Kidney capillary endothelial cell (primary cell): Measurements from ENCODE around the gene SPATA16.
A peak's percentile ranks its signal among the peaks of the same experiment; 100 is the strongest.

ENCODE experiments used
- DNase-seq: peaks from one replicate; pipeline ENCODE4 v3.0.0-alpha.2; 2018; ENCODE audit warnings: low spot score

SPATA16 gene

DNA sequence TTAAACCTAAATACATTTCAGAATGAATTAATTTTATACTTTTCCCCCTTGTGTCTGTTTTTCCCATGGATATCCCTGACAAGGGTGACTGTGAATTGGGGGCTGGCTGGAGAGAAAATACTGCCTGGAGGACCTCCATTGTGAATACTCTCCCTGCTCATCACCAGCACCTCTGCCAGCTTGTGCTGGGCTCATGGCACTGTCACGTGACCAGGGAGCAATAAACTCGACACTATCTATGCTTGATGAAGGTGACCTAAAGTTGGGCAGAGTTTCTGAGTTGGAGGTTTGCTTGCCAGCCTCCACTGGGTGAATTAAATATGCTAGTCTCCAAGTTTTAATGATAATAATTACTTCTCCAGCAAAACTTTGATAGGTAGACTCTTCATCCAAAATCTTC lies 189.5 kb downstream of the SPATA16 start:
- DNase-seq = no peak

GRCh38 chr3:172946061-172946460 lies 195.0 kb downstream of the SPATA16 start:
- no peak for DNase-seq

DNA sequence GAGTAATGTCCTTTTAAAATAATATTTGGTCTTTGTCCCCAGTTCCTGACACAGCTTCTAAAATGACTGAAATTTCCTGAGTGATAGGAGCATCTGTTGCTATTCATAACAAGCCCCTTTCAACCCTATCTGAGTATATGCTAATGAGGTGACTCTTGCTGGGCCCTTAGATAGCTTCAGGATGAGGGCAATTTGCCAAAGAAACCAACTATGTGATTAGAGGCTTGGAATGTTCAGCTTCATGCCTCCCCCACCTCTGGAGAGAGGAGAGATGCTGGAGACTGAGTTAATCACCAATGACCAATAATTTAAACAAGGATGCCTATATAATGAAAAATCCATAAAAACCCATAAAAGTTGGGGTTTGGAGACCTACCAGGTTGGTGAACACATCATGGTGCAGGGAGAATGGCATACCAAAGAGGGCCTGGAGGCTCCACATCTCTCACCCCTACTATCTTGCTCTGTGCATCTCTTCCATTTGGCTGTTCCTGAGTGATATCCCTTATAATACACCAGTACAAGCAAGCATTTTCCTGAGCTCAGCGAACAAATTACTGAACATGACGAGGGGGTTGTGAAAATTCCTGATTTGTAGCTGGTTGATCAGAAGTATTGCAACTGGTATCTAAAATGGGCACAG lies 201.3 kb downstream of the SPATA16 start:
- DNase-seq = no peak

GRCh38 chr3:172938788-172939187 lies 202.2 kb downstream of the SPATA16 start:
- no peak for DNase-seq

DNA sequence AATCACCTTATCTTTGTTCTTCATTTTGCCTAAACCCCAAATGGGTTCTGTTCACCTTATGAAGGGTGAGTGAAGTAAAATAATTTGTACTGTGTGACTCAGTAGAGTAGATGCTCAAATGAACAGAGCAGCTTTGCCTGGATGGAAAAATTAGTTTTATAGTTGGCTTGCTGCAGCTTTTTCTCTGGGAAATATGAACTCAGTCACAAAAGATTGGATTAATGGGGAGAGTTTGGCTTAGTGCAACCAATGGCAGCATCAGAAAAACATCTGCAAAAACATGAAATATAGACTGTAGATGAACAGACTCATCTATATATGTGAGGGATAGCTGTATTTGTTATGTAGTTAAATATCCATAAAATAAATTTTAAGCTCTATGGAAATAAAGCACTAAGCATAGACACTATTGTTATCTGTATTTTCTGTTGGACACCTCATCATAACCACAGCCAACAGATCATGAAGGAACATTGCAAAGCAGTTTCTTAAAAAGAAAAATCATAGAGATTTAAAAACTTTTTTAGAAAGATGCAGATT lies 209.2 kb downstream of the SPATA16 start:
- no peak for DNase-seq

DNA sequence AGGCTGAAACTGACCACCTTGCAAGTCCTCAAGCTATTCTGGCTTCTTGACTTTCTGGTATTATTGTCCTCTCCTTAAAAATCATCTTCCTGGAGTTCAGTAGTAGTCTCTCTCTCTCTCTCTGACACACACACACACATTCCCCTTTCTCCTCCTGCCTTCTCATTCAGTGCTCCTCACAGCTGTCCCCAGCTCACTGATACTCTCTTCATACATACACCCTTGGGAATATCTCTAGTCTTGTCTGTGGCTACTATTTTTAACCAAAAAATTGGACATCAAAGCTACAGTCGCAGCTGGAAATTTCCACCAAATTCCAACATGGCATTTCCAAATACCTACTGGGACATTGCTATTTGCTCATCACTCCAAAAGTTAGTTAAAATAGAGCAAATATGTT lies 211.6 kb downstream of the SPATA16 start:
- no peak for DNase-seq

GRCh38 chr3:172924546-172924945 lies 216.5 kb downstream of the SPATA16 start:
- DNase-seq = no peak

DNA sequence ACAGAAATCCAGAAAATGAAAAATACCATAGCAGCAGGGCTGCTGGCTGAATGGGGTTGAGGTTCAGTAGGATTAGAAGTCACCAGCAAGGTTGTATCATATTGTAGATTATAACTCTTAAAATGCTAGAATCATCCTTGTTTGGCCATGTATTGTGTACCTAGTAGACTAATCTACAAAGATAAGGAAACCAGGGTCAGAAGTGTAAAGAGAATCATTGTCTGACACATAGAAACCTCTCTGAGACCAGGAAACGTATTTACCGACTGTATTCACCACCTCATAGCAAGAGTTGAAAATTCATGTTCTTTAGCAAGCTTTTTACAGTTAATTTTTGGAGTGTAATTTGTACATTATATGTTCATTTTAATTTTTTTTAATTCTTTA lies 221.7 kb downstream of the SPATA16 start:
- no peak for DNase-seq

DNA sequence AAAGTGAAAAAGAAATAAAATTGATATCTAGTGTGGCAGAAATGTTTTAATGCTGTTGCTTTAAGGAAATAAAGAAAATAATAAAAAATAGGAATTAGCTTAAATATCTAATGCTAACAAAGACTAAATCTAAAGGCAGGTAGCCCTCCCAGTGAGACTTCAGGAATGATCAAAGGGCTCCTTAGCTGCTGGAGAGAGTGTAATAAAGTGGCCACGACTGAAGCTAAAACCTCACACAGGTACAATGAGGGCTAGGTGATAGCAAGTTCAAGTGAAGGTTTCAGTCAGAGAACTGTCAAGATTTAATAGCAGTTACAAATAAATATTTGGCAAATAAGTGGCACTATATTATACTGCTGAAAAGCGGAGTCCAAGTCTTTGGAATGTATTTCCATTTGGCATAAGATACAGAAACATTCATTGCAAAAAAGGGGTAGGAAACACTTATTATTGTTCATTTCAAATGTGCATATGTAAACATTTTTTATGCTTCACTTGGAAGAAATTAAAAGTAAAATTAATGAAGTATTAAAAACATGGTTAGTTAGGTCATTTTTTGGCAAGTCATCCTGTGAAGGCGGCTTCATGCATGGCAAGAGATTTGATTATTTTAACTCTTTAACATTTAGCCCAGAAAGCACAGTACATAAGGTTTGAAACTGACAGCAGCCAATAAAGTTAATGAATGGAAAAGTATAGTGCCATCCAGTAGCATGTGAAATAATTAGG lies 222.3 kb downstream of the SPATA16 start:
- DNase-seq = no peak

DNA sequence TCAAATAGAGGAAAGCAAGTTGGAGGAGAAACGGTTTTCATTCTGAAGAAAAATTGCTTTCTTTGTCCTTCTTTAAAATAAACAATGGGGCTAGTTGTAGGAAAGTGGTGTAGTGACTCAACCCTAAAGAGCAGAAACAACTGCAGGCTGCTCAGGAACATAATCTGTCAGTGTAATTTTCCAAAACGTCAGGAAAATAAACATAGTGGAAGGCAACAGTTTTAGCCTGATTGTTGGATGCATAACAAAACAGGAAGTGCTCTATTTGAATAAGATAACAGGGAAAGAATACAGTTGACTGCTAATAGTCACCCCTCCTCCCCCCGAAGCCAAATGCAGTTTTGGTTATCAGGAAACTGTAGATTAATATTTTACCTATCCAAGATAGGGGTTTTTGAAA lies 222.9 kb downstream of the SPATA16 start:
- peak; percentile 42 for DNase-seq

DNA sequence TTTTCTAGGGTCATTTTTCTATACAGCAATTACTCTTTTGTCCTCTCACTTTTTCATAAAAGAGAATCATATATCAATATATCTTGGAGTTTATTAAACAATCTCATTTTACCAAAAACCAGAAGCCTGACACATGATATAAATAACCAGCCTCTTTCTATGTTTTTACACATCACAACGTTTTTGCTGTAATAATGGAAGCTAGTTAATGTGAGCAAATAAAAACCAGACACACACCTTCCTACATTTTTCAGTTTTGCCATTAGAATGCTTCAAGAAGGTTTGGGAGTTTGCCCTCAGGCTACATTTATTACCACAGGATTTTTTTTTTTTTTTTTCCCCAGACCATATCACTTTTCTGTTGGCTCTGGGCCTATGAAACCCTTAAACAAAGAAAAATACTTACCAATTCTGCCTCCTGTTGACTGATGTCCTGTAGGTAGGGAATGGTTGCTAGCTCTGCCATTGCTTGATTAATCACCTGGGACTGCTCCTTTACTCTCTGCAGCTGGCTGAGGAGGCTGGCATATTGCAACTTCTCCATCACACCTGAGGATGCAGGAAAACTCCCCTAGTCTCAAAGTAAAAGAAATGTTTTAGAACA lies 225.0 kb downstream of the SPATA16 start:
- no peak for DNase-seq

DNA sequence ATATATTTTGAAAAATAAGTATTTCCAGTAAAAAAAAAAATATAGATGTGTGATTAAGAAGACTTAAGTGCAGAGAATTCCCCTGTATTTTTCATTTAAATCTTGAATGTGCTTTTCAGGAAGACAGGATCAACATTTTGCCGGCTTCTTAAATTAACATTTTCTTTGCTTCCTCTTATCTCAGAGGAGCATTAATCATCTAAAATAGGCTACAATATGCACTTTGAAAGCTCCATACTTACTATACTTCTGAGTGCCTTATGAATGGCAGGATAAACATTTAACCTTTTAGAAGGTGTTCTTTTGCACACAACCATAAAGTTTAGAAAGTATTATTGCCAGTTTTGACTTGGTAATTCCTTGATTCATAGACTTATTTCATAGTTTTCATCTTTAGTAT lies 226.2 kb downstream of the SPATA16 start:
- DNase-seq = no peak

- no peak for DNase-seq
Measured at GRCh38 chr3:172913911-172914655, 227.0 kb downstream of the SPATA16 start.

DNA sequence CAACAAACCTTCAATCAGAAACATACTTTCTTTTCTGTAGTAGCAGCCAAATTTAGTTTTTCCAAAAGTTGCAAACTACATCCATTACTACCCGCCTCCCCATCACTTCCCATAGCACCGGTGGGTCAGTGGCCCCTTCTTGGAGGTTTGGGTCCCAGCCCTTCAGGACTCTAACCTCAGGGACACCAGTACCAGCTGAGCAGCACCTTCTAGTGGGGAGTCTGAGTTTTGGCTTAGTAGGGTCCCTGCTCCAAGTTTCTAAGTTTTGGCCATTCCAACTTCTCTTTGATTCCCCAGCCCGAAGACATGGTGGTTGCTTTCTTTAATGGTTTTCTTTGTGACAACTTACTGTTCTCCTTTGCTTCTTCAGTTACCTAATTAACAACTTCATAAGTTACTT lies 229.9 kb downstream of the SPATA16 start:
- no peak for DNase-seq

DNA sequence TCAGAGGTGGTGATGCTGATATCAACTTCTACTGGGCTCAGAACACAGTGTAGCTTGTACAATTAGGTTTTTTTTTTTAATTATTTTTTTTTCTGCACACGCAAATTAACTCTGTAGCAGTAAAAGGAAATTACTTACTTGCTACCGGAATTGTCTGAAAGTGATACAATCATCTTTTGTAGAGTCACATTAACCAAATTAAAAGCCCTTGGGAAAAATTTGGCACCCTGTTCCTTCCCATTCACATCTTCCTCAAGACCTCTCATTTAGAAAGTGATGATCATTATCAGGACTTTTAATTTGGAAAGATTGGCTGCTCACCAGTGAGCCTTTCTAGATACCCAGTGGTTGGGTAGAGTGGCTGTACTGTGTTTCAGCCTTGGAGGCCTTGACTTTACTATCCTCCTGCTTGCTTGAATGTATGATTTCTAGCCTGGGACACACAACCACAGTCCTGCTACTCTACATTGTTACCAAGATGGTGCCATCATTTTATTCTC lies 232.2 kb downstream of the SPATA16 start:
- DNase-seq = no peak

DNA sequence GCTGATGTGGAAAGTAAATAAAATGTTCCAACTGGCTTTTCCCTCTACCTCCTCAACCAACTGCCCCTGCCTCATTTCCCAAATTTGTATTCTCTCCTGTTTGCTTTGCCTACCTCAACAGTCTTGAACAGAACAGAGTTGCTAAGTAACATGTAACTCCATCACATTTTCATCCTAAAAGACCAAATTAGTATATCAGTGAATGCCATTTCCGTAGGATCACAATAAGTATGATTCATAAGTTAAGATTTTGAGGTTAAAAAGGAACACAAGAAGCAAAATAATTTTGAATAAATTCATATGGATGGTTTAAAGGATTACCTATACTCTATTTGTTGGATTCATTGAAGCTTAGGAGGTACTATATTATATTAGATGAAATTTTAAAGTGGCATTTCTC lies 235.6 kb downstream of the SPATA16 start:
- DNase-seq = no peak

GRCh38 chr3:172904711-172905373 lies 236.2 kb downstream of the SPATA16 start:
- DNase-seq = no peak

DNA sequence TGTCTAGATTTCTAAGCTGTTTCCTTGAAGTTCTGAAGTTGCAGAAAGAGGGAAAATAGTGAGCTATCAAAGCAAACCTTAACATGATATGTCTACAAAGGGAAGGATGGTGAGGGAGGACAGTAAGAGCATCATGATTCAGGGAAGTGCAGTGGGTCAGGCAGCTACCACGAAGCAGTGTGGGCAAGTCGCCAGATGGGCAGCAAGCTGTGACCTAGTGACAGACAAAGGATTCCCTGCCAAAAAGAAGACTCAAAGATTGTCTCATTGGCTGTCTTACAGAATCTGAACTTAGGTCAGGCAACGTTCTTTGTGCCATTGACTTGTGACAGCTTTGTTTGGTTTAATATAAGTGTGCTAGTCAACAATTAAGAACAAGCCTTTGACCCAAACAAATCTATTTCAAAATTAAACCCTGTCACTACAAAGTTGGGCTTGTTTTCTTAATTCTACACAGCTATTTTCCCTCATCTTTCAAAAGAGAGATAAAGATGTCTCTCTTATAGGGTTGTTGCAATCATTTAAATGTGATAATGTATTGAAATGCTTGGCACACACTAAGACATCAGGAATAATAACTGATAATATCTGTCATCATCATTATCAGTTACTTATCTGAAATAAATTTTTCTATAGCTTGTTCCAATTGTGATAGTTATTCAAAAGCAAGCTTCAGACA lies 237.3 kb downstream of the SPATA16 start:
- DNase-seq = no peak

DNA sequence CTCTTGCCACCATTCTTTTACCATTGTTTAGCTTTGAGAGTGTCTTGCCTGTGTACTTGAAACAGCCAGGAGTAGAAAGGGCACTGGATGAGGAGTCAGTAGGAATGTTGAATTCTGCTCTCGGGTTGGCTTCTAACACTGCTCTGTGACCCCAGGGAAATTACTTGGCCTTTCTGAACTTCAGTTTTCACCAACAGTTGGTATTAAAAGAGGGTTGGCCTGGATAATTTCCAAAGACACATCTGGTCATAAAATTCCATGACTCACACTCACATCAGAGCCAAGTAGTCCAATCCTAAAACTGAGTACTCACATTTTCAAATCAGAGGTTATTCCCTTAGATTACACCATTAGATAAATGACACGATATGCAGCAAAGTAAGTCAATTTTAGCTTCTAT lies 248.9 kb downstream of the SPATA16 start:
- no peak for DNase-seq

- no peak for DNase-seq
Measured at GRCh38 chr3:172885704-172886103, 255.3 kb downstream of the SPATA16 start.

DNA sequence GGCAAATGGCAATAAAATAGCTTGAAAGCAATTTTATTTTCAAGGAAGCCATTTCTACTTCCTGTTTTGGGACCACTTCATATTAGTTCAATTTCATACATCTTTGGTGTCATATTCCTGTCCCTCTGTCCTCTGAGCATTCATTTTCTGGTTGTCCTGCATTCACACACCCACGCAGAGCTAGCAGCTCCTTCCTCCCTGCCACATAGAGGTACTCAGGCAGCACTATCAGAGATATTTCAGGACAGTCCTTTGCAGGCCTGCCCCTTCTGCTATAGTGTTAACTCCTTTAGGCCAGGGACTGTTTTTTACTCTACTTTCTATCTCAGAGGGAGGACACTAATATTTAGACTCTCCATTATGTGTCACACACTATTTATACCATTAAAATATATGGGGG lies 258.5 kb downstream of the SPATA16 start:
- DNase-seq = no peak
